H1 (cell line): Measurements from ENCODE around the gene FAM241B. TPM values are rescaled to one million over a fixed set of nuclear protein-coding genes. Genes with fewer than 3 reads are reported as not detected.

Experiments used
- CTCF ChIA-PET: fragments of 300-600 bp; sonication (Branson Sonifier 250); formaldehyde crosslinking; loops from one replicate; lab custom pipeline; 2021; ENCODE audit not compliant: partially characterized antibody; lab: Charles Lee
- POLR2A ChIA-PET: fragments of 300-600 bp; sonication (Branson Sonifier 250); formaldehyde crosslinking; loops from one replicate; lab custom pipeline; 2021; ENCODE audit warnings: inconsistent platforms; ENCODE audit not compliant: partially characterized antibody; lab: Charles Lee
- DNase-seq, 2 experiments: peaks; one replicate each; pipeline versions ENCODE4 v3.0.0 to v3.0.0-alpha.2; 2010 to 2022; ENCODE audit warnings: low spot score in 2 of 2, low read depth in 1 of 2, mixed read lengths in 1 of 2
- FAIRE-seq: peaks from 2 replicates; lab custom pipeline; 2011; peaks lifted over from hg19 to GRCh38; lab: Jason Lieb, UNC
- H2AFZ ChIP-seq: 2 replicates; pipeline ENCODE4 v1.8.1; 2012; ENCODE audit warnings: low read length, inconsistent platforms
- H2AK5ac ChIP-seq: 2 replicates; pipeline ENCODE4 v1.6.1; 2013; ENCODE audit warnings: low read depth, low read length
- H2BK120ac ChIP-seq: replicated peaks from 2 replicates; pipeline ENCODE3; 2013; ENCODE audit warnings: low read depth, low read length, inconsistent platforms
- H2BK12ac ChIP-seq: 2 replicates; pipeline ENCODE4 v1.6.1; 2013; ENCODE audit warnings: low read depth, low read length
- H2BK15ac ChIP-seq: 2 replicates; pipeline ENCODE4 v1.6.1; 2013; ENCODE audit warnings: low read length
- H2BK20ac ChIP-seq: 2 replicates; pipeline ENCODE4 v1.6.1; 2013; ENCODE audit warnings: low read length
- H2BK5ac ChIP-seq: 2 replicates; pipeline ENCODE4 v1.6.1; 2013; ENCODE audit warnings: low read depth, low read length
- H3K14ac ChIP-seq: 2 replicates; pipeline ENCODE4 v1.6.1; 2013; ENCODE audit warnings: inconsistent platforms; ENCODE audit not compliant: insufficient read length
- H3K18ac ChIP-seq: 2 replicates; pipeline ENCODE4 v1.6.1; 2013; ENCODE audit warnings: low read length; ENCODE audit errors: extremely low read depth
- H3K23ac ChIP-seq: 2 replicates; pipeline ENCODE4 v1.6.1; 2013; ENCODE audit warnings: inconsistent platforms; ENCODE audit not compliant: insufficient read length
- H3K23me2 ChIP-seq: 2 replicates; pipeline ENCODE4 v1.6.1; 2013; ENCODE audit warnings: low read depth, low read length
- H3K27ac ChIP-seq: 2 replicates; pipeline ENCODE4 v1.6.1; 2011; ENCODE audit warnings: low read depth, low read length, inconsistent platforms
- H3K27me3 ChIP-seq, 4 experiments: replicated peaks in 1 of 4; 1 replicate in 1 of 4; 2 replicates in 3 of 4; pipeline versions ENCODE4 v1.6.1 to v1.8.1; 2011 to 2013; ENCODE audit warnings: low read length in 3 of 4, mild to moderate bottlenecking in 3 of 4, inconsistent platforms in 2 of 4, mixed read lengths in 2 of 4, moderate library complexity in 1 of 4; ENCODE audit not compliant: control insufficient read depth in 3 of 4, insufficient read depth in 3 of 4; ENCODE audit errors: extremely low read depth in 1 of 4
- H3K36me3 ChIP-seq, 4 experiments: 2 replicates each; pipeline versions ENCODE4 v1.6.1 to v1.8.1; 2011 to 2013; ENCODE audit warnings: mild to moderate bottlenecking in 4 of 4, low read length in 3 of 4, moderate library complexity in 2 of 4, control low read depth in 1 of 4, inconsistent platforms in 1 of 4; ENCODE audit not compliant: insufficient read depth in 4 of 4, control insufficient read depth in 2 of 4
- H3K4ac ChIP-seq: replicated peaks from 2 replicates; pipeline ENCODE3; 2013; ENCODE audit warnings: low read length, low read depth, mixed read lengths, inconsistent platforms; ENCODE audit not compliant: insufficient read length
- H3K4me1 ChIP-seq, 4 experiments: replicated peaks in 1 of 4; 1 replicate in 1 of 4; 2 replicates in 3 of 4; pipeline versions ENCODE4 v1.6.1 to v1.8.1; 2011 to 2013; ENCODE audit warnings: low read length in 3 of 4, inconsistent platforms in 2 of 4, mixed read lengths in 1 of 4; ENCODE audit not compliant: insufficient read depth in 4 of 4, control insufficient read depth in 3 of 4
- H3K4me2 ChIP-seq, 2 experiments: 2 replicates each; pipeline versions ENCODE4 v1.6.1 to v1.8.1; 2011 to 2013; ENCODE audit warnings: low read depth in 2 of 2, low read length in 2 of 2, control low read depth in 1 of 2, inconsistent platforms in 1 of 2, mild to moderate bottlenecking in 1 of 2; ENCODE audit not compliant: insufficient read depth in 1 of 2
- H3K4me3 ChIP-seq, 4 experiments: fragments of 200-600, 300-600 bp in 1 of 4; sonication (generic), shearing (Covaris generic), sonication (Bioruptor Twin) in 1 of 4; 2 replicates each; pipeline versions ENCODE4 v1.5.1 to v1.8.1; 2011 to 2016; ENCODE audit warnings: low read length in 4 of 4, low read depth in 3 of 4, control low read depth in 2 of 4, inconsistent platforms in 2 of 4, mild to moderate bottlenecking in 2 of 4, mixed read lengths in 1 of 4, moderate library complexity in 1 of 4; ENCODE audit not compliant: insufficient read depth in 2 of 4; ENCODE audit errors: extremely low read depth in 1 of 4
- H3K56ac ChIP-seq: replicated peaks from 2 replicates; pipeline ENCODE3; 2013; ENCODE audit warnings: low read depth, mild to moderate bottlenecking, mixed read lengths, low read length, inconsistent platforms; ENCODE audit not compliant: insufficient read length
- H3K79me1 ChIP-seq: 2 replicates; pipeline ENCODE4 v1.6.1; 2013; ENCODE audit warnings: low read depth, low read length, control low read depth
- H3K79me2 ChIP-seq, 2 experiments: 2 replicates each; pipeline versions ENCODE4 v1.6.1 to v1.8.1; 2012 to 2013; ENCODE audit warnings: low read length in 2 of 2, mild to moderate bottlenecking in 2 of 2, inconsistent platforms in 1 of 2; ENCODE audit not compliant: insufficient read depth in 2 of 2, control insufficient read depth in 1 of 2
- H3K9ac ChIP-seq, 4 experiments: replicated peaks in 1 of 4; 1 replicate in 1 of 4; 2 replicates in 3 of 4; pipeline versions ENCODE4 v1.6.1 to v1.8.1; 2011 to 2013; ENCODE audit warnings: low read depth in 3 of 4, low read length in 3 of 4, control low read depth in 2 of 4, mild to moderate bottlenecking in 2 of 4, moderate library complexity in 2 of 4, inconsistent platforms in 1 of 4; ENCODE audit errors: extremely low read depth in 1 of 4
- H3K9me3 ChIP-seq, 2 experiments: 2 replicates each; pipeline versions ENCODE4 v1.6.1 to v1.8.1; 2012 to 2013; ENCODE audit warnings: mild to moderate bottlenecking in 2 of 2, moderate library complexity in 2 of 2, control low read depth in 1 of 2, inconsistent platforms in 1 of 2, low read depth in 1 of 2, low read length in 1 of 2, mixed read lengths in 1 of 2; ENCODE audit not compliant: insufficient read depth in 2 of 2
- H4K20me1 ChIP-seq, 2 experiments: replicated peaks in 1 of 2; 2 replicates each; pipeline versions ENCODE3 to v1.8.1; 2011 to 2013; ENCODE audit warnings: inconsistent platforms in 2 of 2, low read length in 2 of 2, mild to moderate bottlenecking in 1 of 2; ENCODE audit not compliant: insufficient read depth in 2 of 2, control insufficient read depth in 1 of 2
- H4K5ac ChIP-seq: 2 replicates; pipeline ENCODE4 v1.6.1; 2013; ENCODE audit warnings: low read length, low read depth, mixed read lengths, inconsistent platforms; ENCODE audit not compliant: insufficient read length
- H4K8ac ChIP-seq: 2 replicates; pipeline ENCODE4 v1.8.0; 2013; ENCODE audit warnings: mild to moderate bottlenecking, moderate library complexity, low read length, inconsistent platforms; ENCODE audit not compliant: insufficient read depth; ENCODE audit errors: extremely low read depth
- H4K91ac ChIP-seq: replicated peaks from 2 replicates; pipeline ENCODE3; 2013; ENCODE audit warnings: low read length, mixed read lengths, inconsistent platforms; ENCODE audit not compliant: insufficient read length
- EGR1 ChIP-seq: IDR thresholded peaks from 2 replicates; pipeline ENCODE4 v1.6.1; 2011; ENCODE audit warnings: low read depth, low read length, borderline replicate concordance
- EP300 ChIP-seq, 2 experiments: IDR thresholded peaks; 1 replicate in 1 of 2; 2 replicates in 1 of 2; pipeline ENCODE4 v1.6.1; 2011 to 2012; ENCODE audit warnings: low read depth in 2 of 2, low read length in 2 of 2, mild to moderate bottlenecking in 2 of 2, borderline replicate concordance in 1 of 2, inconsistent platforms in 1 of 2, moderate library complexity in 1 of 2
- HDAC2 ChIP-seq, 2 experiments: fragments of 300-600 bp in 1 of 2; sonication (generic) in 1 of 2; IDR thresholded peaks; 2 replicates each; pipeline ENCODE4 v1.6.1; 2011 to 2012; ENCODE audit warnings: low read depth in 2 of 2, low read length in 2 of 2, mild to moderate bottlenecking in 2 of 2, moderate library complexity in 2 of 2, borderline replicate concordance in 1 of 2, inconsistent platforms in 1 of 2
- KDM1A ChIP-seq: fragments of 200-600, 300-600 bp; sonication (generic); IDR thresholded peaks from 2 replicates; pipeline ENCODE4 v1.7.1; 2016; ENCODE audit warnings: mild to moderate bottlenecking, low read length, borderline replicate concordance
- KDM4A ChIP-seq: IDR thresholded peaks from one replicate; pipeline ENCODE4 v1.7.1; 2012; ENCODE audit warnings: low read depth, mild to moderate bottlenecking, moderate library complexity, low read length, inconsistent platforms; ENCODE audit not compliant: severe bottlenecking
- MAFK ChIP-seq: IDR thresholded peaks from 2 replicates; pipeline ENCODE4 v1.6.1; 2012; ENCODE audit warnings: low read depth, mild to moderate bottlenecking, improper control_type of control experiment, low read length
- POLR2AphosphoS5 ChIP-seq: IDR thresholded peaks from 2 replicates; pipeline ENCODE4 v1.6.1; 2011; ENCODE audit warnings: low read depth, low read length
- RFX5 ChIP-seq: IDR thresholded peaks from 2 replicates; pipeline ENCODE4 v1.6.1; 2011; ENCODE audit warnings: low read depth, low read length, improper control_type of control experiment, borderline replicate concordance
- SP2 ChIP-seq: IDR thresholded peaks from 2 replicates; pipeline ENCODE4 v1.6.1; 2012; ENCODE audit warnings: mild to moderate bottlenecking, low read length, inconsistent platforms
- SUZ12 ChIP-seq: fragments of 200-600 bp; sonication (generic); IDR thresholded peaks from 2 replicates; pipeline ENCODE4 v1.6.1; 2012; ENCODE audit warnings: mild to moderate bottlenecking, inconsistent platforms, low read length, moderate library complexity, mixed read lengths
- TAF7 ChIP-seq: optimal IDR thresholded peaks from 2 replicates; pipeline ENCODE3; 2011; ENCODE audit warnings: low read depth, mild to moderate bottlenecking, inconsistent platforms, low read length, moderate library complexity, borderline replicate concordance
- ZNF274 ChIP-seq: IDR thresholded peaks from 2 replicates; pipeline ENCODE4 v1.7.0; 2012; ENCODE audit warnings: low read length, borderline replicate concordance; ENCODE audit errors: extremely low read depth
- WGBS, 2 experiments: shearing (Covaris generic) in 1 of 2; methylation state at CpG; one replicate each; pipeline versions ENCODE4 v1.1.6 to v1.1.7; 2013 to 2015; ENCODE audit warnings: low lambda C conversion rate in 2 of 2, mixed read lengths in 2 of 2, inconsistent platforms in 1 of 2, low coverage in 1 of 2, missing lambda C conversion rate in 1 of 2; ENCODE audit not compliant: insufficient replicate concordance in 2 of 2, insufficient coverage in 1 of 2, insufficient read length in 1 of 2; ENCODE audit errors: extremely low coverage in 1 of 2, missing lambda C conversion rate in 1 of 2; 5-methylcytosine and 5-hydroxymethylcytosine counted together
- polyA plus RNA-seq, 7 experiments: library from polyadenylated mRNA; depleted of rRNA in 3 of 7; stranded (reverse) in 5 of 7; unstranded in 2 of 7; fragments of >200 nt in 5 of 7; fragments of 200-250 nt in 2 of 7; gene quantifications; 1 replicate in 5 of 7; 2 replicates in 1 of 7; 4 replicates in 1 of 7; pipeline versions ENCODE4 v1.2.1 to v1.2.3, GENCODE V29; 2011 to 2013; ENCODE audit warnings: missing spikeins in 2 of 7, mixed read lengths in 2 of 7
- total RNA-seq: library from RNA; stranded (reverse); fragmentation: NEBNext Ultra II Directional; extraction: Animal tissue kit (Norgen Biotek cat#: 25700); gene quantifications from 2 replicates; pipeline ENCODE4 v1.2.1, GENCODE V29; 2021

The FAM241B gene
- total and polyA plus RNA-seq, 2 of the 8 experiments (the other 6 are each of a cell fraction or from before 2014, with no cell fraction given) = 19.3 to 30.1 TPM

DNA sequence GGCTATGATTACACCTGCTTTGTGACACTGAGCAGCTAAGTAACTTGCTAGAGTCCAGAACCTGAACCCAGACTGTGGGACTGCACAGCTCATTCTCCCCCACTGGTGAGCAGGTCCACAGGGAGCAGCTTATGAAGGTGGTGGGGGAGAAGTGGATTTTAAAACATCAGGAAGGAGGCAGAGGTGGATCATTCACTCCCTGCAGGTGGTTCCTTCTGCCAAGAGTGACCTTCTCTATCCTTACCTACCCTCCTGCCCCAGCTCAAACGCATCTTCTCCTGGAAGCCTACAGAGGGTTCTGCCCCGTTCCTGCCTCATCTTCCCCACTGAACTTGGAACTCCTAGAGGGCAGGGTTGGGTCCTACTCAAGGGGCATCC is 539 bp upstream of the FAM241B start:
- WGBS, 2 experiments = 63% methylated on average over 2 of the region's 2 CpGs; no CpG with 5 or more reads in 1 of the 2 experiments
- peak overlapping the region; percentile 32 to 79 (median 49); a peak in 7 of 8 replicates for H3K4me3 ChIP-seq
- H3K4ac ChIP-seq = peak overlapping the region; percentile 28
- H3K23me2 ChIP-seq = peaks cover 8% of the 10 kb centered on the region
- peak overlapping the region in 1 of 4 experiments; percentile 4; a peak in 1 of 7 replicates for H3K9ac ChIP-seq
- no peak overlapping the region; the same call in 1 of the 2 replicates for H4K8ac ChIP-seq
- peak overlapping the region; percentile 100 for H2AFZ ChIP-seq
- H2BK15ac ChIP-seq = no peak overlapping the region
- H2BK120ac ChIP-seq = no peak overlapping the region
- no peak overlapping the region for H4K91ac ChIP-seq
- H3K14ac ChIP-seq = no peak overlapping the region
- H3K23ac ChIP-seq = no peak overlapping the region
- H3K4me1 ChIP-seq = peaks cover 0 to 7% (median 5%) of the 10 kb centered on the region in 4 experiments; a peak in 5 of 7 replicates
- no peak overlapping the region for H2BK5ac ChIP-seq
- H3K36me3 ChIP-seq = peaks cover 2 to 7% (median 3%) of the 10 kb centered on the region in 4 experiments; a peak in 2 of 8 replicates
- H3K27me3 ChIP-seq = peaks cover 0 to 9% (median 4%) of the 10 kb centered on the region in 4 experiments; a peak in 4 of 7 replicates
- H3K18ac ChIP-seq = peak overlapping the region; percentile 17; the same call in 1 of the 2 replicates
- H2AK5ac ChIP-seq = no peak overlapping the region
- H2BK20ac ChIP-seq = peak overlapping the region; percentile 6; the same call in 1 of the 2 replicates
- H3K27ac ChIP-seq = no peak overlapping the region
- no peaks in the 10 kb centered on the region for H3K9me3 ChIP-seq
- peaks cover 0 to 2% of the 10 kb centered on the region in 2 experiments for H4K20me1 ChIP-seq
- FAIRE-seq = no peak
- ChIA-PET CTCF (interaction anchor here (0.6 to 4.8 kb wide), 33 partner anchors 9 to 285 kb away, joined by 3 to 49 read pairs (median 5); no protein-coding TSS in a partner anchor), POLR2A (interaction anchor here (0.8 to 1.8 kb wide), 4 partner anchors 9 to 55 kb away, joined by 3 to 4 read pairs (median 4); no protein-coding TSS in a partner anchor)
- peak overlapping the region; percentile 72 to 74 for H3K4me2 ChIP-seq
- H4K5ac ChIP-seq = peak overlapping the region; percentile 20
- no peak for DNase-seq
- no peaks in the 10 kb centered on the region for H3K79me2 ChIP-seq
- H2BK12ac ChIP-seq = peak overlapping the region; percentile 50; the same call in 1 of the 2 replicates
- no peaks in the 10 kb centered on the region for H3K79me1 ChIP-seq
- TF ChIP-seq EP300 (IDR thresholded peaks at IDR 0.05; ENCODE audit: borderline replicate concordance in 1 of 2, low read depth in 2 of 2, low read length in 2 of 2) (no peak), MAFK (no peak), KDM4A (no peak), SUZ12 (no peak), TAF7 (no peak), ZNF274 (no peak), POLR2AphosphoS5 (no peak), SP2 (no peak), HDAC2 (IDR thresholded peaks at IDR 0.05; ENCODE audit: borderline replicate concordance in 1 of 2, low read depth in 2 of 2, low read length in 2 of 2) (no peak), EGR1 (no peak), KDM1A (no peak), RFX5 (no peak)
- no peak overlapping the region for H3K56ac ChIP-seq
